ENCODE measurements around the gene FABP6.

Gene FABP6

DNA sequence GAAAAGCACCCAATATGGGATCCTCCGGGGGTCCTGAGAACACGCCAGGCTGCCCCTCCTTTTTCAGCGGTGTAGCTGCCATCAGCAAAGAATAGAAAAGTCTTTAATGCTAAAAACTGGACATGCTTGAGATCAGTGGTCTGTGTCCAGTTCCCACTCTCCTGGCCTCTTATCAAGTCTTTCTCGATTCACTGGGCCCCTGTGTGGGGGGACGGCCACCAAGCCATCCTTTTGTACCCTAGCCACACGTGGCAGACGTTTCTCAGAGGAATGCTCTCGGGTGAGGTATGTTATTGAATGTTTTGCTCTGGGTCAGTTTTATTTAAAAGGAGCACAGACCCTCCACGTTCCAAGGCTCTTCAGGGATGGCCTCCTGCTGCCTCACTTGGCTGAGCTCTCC, 23.6 kb downstream of the FABP6 start (continued):
- TF ChIP-seq, protein P1, sequence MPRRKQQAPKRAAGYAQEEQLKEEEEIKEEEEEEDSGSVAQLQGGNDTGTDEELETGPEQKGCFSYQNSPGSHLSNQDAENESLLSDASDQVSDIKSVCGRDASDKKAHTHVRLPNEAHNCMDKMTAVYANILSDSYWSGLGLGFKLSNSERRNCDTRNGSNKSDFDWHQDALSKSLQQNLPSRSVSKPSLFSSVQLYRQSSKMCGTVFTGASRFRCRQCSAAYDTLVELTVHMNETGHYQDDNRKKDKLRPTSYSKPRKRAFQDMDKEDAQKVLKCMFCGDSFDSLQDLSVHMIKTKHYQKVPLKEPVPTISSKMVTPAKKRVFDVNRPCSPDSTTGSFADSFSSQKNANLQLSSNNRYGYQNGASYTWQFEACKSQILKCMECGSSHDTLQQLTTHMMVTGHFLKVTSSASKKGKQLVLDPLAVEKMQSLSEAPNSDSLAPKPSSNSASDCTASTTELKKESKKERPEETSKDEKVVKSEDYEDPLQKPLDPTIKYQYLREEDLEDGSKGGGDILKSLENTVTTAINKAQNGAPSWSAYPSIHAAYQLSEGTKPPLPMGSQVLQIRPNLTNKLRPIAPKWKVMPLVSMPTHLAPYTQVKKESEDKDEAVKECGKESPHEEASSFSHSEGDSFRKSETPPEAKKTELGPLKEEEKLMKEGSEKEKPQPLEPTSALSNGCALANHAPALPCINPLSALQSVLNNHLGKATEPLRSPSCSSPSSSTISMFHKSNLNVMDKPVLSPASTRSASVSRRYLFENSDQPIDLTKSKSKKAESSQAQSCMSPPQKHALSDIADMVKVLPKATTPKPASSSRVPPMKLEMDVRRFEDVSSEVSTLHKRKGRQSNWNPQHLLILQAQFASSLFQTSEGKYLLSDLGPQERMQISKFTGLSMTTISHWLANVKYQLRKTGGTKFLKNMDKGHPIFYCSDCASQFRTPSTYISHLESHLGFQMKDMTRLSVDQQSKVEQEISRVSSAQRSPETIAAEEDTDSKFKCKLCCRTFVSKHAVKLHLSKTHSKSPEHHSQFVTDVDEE (CRISPR knock-in tag; IDR thresholded peaks at IDR 0.05): no peak
- TF ChIP-seq SNAI2 (CRISPR knock-in tag; IDR thresholded peaks at IDR 0.05): no peak

- no peak for ATAC-seq
- TF ChIP-seq CSDC2 (CRISPR knock-in tag; IDR thresholded peaks at IDR 0.05) (no peak), GLIS3 (CRISPR knock-in tag; IDR thresholded peaks at IDR 0.05) (no peak), ARNTL (CRISPR knock-in tag; IDR thresholded peaks at IDR 0.05; ENCODE audit: borderline replicate concordance, low read depth) (no peak), RARB (CRISPR knock-in tag; IDR thresholded peaks at IDR 0.05) (no peak)
Observed at GRCh38 chr5:160253441-160253840, 24.1 kb downstream of the FABP6 start.

DNA sequence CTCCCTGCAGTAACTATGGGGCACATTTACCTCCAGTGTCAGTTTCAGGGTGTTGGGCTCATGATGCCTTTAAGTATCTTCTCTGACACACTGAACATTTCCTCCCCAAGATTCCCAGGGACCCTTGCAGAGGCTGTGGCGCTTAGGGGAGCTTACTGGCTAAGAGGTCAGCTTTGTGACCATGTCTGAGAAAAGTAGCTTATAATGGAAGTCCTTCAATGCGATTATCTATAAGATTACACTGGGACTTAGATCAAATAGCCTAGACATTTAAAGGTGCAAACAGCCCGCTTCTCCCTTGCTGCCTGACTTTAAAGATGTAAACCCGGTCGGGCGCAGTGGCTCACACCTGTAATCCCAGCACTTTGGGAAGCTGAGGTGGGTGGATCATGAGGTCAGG, 25.4 kb downstream of the FABP6 start:
- ATAC-seq: no peak
- TF ChIP-seq, protein P1 (CRISPR knock-in tag; IDR thresholded peaks at IDR 0.05): no peak
- TF ChIP-seq ISL1 (CRISPR knock-in tag; IDR thresholded peaks at IDR 0.05) (no peak), PATZ1 (CRISPR knock-in tag; IDR thresholded peaks at IDR 0.05; ENCODE audit: borderline replicate concordance) (no peak), TCF4 (CRISPR knock-in tag; IDR thresholded peaks at IDR 0.05; ENCODE audit: borderline replicate concordance) (no peak), OSR1 (CRISPR knock-in tag; IDR thresholded peaks at IDR 0.05) (no peak), ZFP3 (CRISPR knock-in tag; IDR thresholded peaks at IDR 0.05) (no peak)
- TF ChIP-seq, protein P2, sequence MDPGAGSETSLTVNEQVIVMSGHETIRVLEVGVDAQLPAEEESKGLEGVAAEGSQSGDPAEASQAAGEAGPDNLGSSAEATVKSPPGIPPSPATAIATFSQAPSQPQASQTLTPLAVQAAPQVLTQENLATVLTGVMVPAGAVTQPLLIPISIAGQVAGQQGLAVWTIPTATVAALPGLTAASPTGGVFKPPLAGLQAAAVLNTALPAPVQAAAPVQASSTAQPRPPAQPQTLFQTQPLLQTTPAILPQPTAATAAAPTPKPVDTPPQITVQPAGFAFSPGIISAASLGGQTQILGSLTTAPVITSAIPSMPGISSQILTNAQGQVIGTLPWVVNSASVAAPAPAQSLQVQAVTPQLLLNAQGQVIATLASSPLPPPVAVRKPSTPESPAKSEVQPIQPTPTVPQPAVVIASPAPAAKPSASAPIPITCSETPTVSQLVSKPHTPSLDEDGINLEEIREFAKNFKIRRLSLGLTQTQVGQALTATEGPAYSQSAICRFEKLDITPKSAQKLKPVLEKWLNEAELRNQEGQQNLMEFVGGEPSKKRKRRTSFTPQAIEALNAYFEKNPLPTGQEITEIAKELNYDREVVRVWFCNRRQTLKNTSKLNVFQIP (CRISPR knock-in tag; IDR thresholded peaks at IDR 0.05; ENCODE audit: borderline replicate concordance, low read depth): no peak

DNA sequence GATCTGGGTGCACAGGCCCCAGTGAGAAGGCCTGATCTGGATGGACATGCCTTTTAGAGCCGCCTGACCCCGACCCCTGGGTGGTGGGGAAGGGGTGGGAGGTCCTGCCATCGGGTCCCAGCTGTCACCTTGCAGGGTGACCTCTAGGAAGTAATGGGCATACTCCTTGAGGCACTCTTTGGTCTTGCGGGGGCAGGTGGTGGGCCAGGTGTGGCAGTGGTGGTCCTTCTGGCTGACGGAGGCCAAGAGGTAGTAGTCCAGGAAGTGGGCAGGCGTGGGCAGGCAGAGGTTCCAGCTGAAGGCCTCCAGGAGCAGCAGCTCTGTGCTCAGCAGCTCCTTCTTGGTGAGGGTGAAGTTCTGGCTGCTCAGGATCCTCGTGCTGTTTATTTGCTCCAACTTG, 30.0 kb downstream of the FABP6 start:
- TF ChIP-seq ZFP3 (CRISPR knock-in tag; IDR thresholded peaks at IDR 0.05) (no peak), TCF4 (CRISPR knock-in tag; IDR thresholded peaks at IDR 0.05; ENCODE audit: borderline replicate concordance) (no peak), GLIS3 (CRISPR knock-in tag; IDR thresholded peaks at IDR 0.05) (no peak), CSDC2 (CRISPR knock-in tag; IDR thresholded peaks at IDR 0.05) (no peak), PATZ1 (CRISPR knock-in tag; IDR thresholded peaks at IDR 0.05; ENCODE audit: borderline replicate concordance) (no peak), SNAI2 (CRISPR knock-in tag; IDR thresholded peaks at IDR 0.05) (no peak)

DNA sequence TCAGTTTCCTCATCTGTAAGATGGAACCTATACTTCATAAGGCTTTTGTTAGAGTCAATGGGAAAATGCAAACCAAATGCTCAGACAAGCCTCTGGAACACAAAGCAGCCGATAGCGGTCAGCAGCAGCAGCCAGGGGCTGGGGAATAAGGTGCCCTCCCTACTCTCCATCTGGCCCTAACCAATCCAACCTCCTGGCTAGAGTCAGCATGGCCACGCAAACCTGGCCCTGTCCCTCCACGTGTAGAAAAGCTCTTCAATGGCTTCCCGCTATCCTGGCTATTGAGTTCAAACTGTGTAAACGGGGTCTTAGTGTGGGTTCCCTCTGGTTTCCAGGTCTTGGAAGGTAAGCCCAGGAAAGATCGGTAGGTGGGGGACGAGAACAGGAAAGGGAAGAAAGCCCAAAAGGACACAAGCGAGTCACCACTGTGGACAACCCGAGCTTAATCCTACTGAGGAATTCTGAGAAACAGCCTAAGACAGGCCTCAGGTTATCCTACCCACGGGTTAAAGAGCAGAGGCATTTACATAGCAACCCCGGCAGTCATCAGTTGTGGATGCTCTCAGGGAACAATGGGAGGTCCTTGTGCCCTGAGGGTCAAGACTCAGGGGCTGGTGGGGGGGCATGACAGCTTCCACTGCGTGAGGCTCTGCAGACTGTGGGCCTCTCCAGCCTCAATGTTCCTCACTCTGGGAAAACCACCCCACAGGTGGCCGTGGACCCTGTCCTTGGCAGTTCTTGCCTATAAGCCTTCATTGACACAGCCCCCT, 30.9 kb downstream of the FABP6 start:
- TF ChIP-seq TOX (CRISPR knock-in tag; IDR thresholded peaks at IDR 0.05; ENCODE audit: borderline replicate concordance) (no peak), BACH2 (CRISPR knock-in tag; IDR thresholded peaks at IDR 0.05; ENCODE audit: borderline replicate concordance) (no peak), ZNF70 (CRISPR knock-in tag; IDR thresholded peaks at IDR 0.05) (no peak), ESRRG (CRISPR knock-in tag; IDR thresholded peaks at IDR 0.05) (no peak), TCF4 (CRISPR knock-in tag; IDR thresholded peaks at IDR 0.05; ENCODE audit: borderline replicate concordance) (no peak), CSRNP3 (CRISPR knock-in tag; IDR thresholded peaks at IDR 0.05) (no peak), ISL1 (CRISPR knock-in tag; IDR thresholded peaks at IDR 0.05) (no peak), ZNF565 (CRISPR knock-in tag; conservative IDR thresholded peaks at IDR 0.05; ENCODE audit: low read depth) (no peak), ZFP3 (CRISPR knock-in tag; IDR thresholded peaks at IDR 0.05) (no peak), ZFP30 (CRISPR knock-in tag; IDR thresholded peaks at IDR 0.05) (no peak), ARNTL (CRISPR knock-in tag; IDR thresholded peaks at IDR 0.05; ENCODE audit: borderline replicate concordance, low read depth) (no peak), PPARA (CRISPR knock-in tag; IDR thresholded peaks at IDR 0.05; ENCODE audit: borderline replicate concordance) (no peak), RARB (CRISPR knock-in tag; IDR thresholded peaks at IDR 0.05) (no peak)
- no peak for ATAC-seq

More for the DNA sequence above, 30.0 kb downstream of the FABP6 start:
- no peak for ATAC-seq

Measured in SK-N-SH treated with all-trans-retinoic acid at 6 μM for 48 hours (cell line).